Skin epidermis (tissue), 12 donors: ENCODE measurements around the gene OSBP2.
"Not testable (repeated sequence)": the region's sequence is repeated elsewhere in the genome, so short reads cannot be mapped to it uniquely, and the experiment has no call there.

ENCODE experiments used
- H3K27ac ChIP-seq, 21 experiments: fragments of 200-600 bp; sonication (generic) in 11 of 21; one replicate each; pipeline ENCODE4 v1.5.0; 2020; ENCODE audit warnings: mild to moderate bottlenecking in 3 of 21, inconsistent platforms in 2 of 21, moderate library complexity in 2 of 21
- H3K4me3 ChIP-seq, 7 experiments: fragments of 200-600 bp; sonication (generic) in 2 of 7; one replicate each; pipeline ENCODE4 v1.5.0; 2020; ENCODE audit warnings: inconsistent platforms in 2 of 7, mild to moderate bottlenecking in 2 of 7, moderate library complexity in 1 of 7

The OSBP2 gene

GRCh38 chr22:30752771-30753170 lies 58.1 kb downstream of the OSBP2 start:
- Histone ChIP-seq H3K27ac (no peak overlapping the region), H3K4me3 (no peak overlapping the region)

GRCh38 chr22:30753701-30754100 lies 59.0 kb downstream of the OSBP2 start:
- no peak overlapping the region for H3K4me3 ChIP-seq
- H3K27ac ChIP-seq: no peak overlapping the region

GRCh38 chr22:30754521-30754920 lies 59.8 kb downstream of the OSBP2 start:
- H3K4me3 ChIP-seq: no peak overlapping the region
- peak overlapping the region in 3 of 21 experiments; percentile 46 to 58 (median 49) for H3K27ac ChIP-seq

DNA sequence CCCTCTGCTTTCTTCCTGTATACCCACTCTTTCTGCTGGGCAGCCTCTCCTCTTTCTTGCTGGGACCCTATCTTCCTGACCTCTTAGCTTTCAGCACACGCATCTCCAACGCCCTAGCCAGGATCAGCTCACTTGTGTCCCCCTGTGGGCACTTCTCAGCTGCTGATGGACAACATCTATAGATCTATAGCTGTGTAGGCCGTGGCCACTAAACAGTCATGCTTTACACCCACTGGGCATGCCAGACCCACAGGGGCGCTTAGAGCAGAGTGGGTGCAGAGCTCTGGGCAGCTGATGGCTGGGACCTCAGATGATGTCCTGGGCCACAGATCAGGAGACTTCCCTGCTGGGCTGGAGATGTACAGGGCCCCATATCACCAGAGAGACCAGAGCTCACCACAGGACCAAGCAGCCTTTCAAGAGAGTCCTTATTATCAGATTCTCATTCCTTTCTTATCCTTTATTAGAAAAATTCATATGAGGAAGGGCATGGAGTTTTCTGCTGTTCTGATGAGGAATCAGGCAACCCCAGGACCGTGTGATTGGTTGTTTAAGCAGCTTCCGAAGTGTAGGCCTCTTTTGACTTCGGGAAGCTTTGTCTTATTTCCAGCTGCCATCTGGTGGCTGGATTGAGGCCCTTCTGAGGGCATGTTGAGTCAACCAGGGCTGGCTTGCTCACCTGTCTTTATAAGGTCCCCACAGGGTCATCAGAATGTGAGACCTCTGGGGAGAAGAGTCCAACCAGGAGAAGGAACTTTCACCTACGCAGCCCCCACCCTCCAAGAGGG lies 60.5 kb downstream of the OSBP2 start:
- Histone ChIP-seq H3K4me3 (no peak overlapping the region), H3K27ac (peak overlapping the region in 2 of 21 experiments; percentile 14 to 58)

DNA sequence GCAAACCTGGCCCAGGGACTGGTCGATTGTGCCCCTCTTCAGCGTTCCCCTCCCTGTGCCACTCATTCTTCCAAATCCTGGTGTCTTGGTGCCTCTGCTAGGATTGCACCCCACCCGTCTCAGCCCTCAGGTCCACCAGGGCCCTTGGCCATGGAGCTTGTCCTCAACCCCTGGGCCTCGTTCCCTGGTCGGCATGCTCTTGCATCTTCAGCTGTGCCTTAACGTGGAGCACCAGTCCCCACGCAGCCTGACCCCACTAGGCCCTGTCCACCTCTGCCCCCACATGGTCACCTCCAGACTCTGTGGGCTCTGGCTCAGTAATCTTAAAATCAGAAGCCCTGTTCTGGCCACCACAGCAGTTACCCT lies 61.1 kb downstream of the OSBP2 start:
- Histone ChIP-seq H3K27ac (no peak overlapping the region), H3K4me3 (no peak overlapping the region)

GRCh38 chr22:30763815-30764673 lies 69.4 kb downstream of the OSBP2 start:
- Histone ChIP-seq H3K4me3 (no peak overlapping the region), H3K27ac (no peak overlapping the region)

GRCh38 chr22:30767661-30768060 lies 73.0 kb downstream of the OSBP2 start:
- Histone ChIP-seq H3K4me3 (no peak overlapping the region), H3K27ac (no peak overlapping the region)

DNA sequence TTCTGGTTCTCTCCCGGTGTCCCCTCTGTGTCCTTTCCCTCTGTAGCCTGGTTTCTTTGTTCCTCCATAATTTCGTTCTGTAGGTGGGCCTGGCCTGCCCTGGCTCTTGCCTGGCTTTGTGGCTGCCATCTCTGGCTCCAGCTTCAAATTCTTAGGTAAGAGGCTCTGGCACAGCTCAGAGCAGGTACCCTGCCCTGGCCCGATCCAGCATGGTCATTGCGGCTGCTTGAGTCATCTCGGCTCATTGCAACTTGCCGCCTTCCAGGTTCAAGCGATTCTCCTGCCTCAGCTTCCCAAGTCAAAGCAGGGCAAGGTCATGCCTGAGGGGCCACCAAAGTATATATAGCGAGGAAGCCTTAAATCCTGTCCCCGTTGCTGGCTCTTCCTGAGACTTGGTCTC lies 76.0 kb downstream of the OSBP2 start:
- no peak overlapping the region for H3K4me3 ChIP-seq
- H3K27ac ChIP-seq: no peak overlapping the region

DNA sequence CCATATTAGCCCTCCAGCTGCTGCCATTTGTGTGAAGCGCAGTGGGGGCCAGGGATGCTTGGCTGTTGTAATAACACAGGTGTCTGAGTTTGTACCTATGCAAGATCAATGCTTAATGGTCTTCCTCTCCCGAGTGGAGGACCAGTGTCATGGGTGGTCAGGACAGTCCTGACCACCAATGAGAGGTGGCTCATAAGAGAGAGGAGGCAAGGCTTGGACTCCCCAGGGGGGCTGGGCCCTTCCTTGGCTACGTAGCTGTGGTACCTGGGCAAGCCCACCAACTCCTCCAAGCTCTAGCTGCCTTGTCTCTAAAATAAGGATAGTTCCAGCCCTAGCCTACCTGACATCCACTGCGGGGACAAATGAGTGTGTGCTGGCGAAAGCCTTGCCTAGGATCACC lies 79.2 kb downstream of the OSBP2 start:
- no peak overlapping the region for H3K27ac ChIP-seq
- no peak overlapping the region for H3K4me3 ChIP-seq

DNA sequence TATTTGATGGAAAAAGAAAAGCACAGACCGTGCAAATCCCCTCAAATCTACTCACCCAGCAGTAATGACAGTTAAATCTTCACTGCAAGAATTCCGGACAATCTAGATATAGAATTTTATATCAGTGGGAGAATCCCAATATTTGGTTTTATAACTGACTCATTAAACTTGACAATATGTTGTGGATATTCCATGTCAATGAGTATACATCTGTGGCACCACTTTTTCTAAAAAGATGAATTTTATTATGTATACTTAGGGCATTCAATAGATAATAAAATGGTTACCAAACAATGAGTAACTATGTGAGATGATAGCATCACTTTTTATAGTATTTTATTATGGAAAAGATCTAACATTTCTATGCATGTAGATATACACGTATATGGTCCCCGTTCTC lies 79.9 kb downstream of the OSBP2 start:
- Histone ChIP-seq H3K27ac (no peak overlapping the region), H3K4me3 (no peak overlapping the region)

DNA sequence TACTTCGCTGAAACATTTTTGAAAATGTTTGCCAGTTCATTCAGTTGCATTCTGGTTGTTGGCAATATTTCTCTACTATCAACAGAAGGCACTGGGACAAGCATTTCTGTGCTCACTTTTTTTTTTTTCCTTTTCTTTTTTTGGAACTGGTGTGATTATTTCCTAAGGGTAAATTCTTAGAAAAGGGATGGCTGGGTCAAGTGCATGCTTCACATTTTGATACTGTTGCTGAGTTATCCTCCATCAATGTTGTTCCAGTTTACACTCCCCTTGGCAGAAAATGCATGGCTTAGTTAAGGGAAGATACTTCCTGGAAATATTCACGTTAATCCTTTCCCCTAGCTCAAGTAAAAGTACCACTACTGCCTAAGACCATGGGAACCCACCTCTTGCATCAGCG lies 81.8 kb downstream of the OSBP2 start:
- Histone ChIP-seq H3K27ac (no peak overlapping the region), H3K4me3 (no peak overlapping the region)

GRCh38 chr22:30777146-30777545 lies 82.5 kb downstream of the OSBP2 start:
- not testable (repeated sequence) for H3K27ac ChIP-seq, H3K4me3 ChIP-seq

DNA sequence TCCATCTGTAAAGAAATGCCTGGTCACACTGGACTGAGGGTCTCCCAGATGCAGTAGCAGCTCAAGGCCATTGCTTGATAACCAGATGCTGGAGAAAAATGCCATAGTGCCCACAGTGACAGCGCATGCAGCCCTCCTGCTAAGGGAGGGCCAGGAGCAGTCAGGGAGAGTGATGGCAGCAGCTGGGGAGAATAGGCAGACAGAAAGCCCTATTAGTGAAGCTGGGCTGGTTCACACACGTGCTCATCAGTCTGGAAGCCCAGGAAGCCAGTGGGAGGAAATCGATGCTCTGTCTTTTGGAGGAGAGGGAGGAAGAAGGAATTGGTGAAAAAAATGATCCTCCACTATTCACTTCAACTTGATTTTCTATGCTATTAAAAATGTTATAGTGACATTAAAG lies 82.9 kb downstream of the OSBP2 start:
- Histone ChIP-seq H3K4me3 (no peak overlapping the region), H3K27ac (no peak overlapping the region)

- no peak overlapping the region for H3K27ac ChIP-seq
- no peak overlapping the region for H3K4me3 ChIP-seq
These were observed 83.6 kb downstream of the OSBP2 start for GRCh38 chr22:30778261-30778660.

- Histone ChIP-seq H3K27ac (no peak overlapping the region), H3K4me3 (no peak overlapping the region)
These were observed 85.4 kb downstream of the OSBP2 start for GRCh38 chr22:30780026-30780425.

- no peak overlapping the region for H3K27ac ChIP-seq
- H3K4me3 ChIP-seq: no peak overlapping the region
These were observed 86.7 kb downstream of the OSBP2 start for GRCh38 chr22:30781271-30781875.

DNA sequence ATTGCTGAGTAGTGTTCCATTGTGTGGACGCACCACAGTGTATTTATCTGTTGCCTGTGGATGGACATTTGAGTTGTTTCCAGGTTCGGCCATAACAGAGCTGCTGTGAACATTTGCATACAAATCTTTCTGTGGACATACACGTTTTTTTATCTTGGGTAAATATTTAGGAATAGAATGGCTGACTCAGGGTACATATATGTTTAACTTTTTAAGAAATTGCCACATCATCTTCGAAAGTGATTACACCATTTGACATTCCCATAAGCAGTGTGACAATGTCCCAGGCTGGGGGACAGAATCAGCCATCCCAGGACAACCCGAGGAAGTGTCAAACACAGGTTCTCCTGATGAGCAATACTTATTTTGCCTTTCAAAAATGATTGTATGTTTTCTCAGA lies 87.9 kb downstream of the OSBP2 start:
- no peak overlapping the region for H3K27ac ChIP-seq
- no peak overlapping the region for H3K4me3 ChIP-seq

DNA sequence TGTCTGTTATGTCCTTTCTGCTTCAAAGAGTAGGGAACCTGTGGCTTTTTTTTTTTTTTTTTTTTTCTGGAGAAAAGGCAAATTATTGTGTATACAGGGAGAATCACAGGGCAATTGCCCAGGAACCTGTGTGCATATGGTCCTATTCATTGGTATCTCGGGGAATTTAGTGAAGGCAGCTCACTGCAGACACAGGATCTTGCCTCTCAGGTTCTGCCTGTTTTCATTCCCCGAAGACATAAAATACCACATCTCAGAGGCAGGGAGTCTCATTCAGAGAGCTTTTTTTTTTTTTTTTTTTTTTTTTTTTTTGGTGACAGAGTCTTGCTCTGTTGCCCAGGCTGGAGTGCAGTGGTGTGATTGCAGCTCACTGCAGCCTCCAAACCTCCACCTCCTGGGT lies 88.3 kb downstream of the OSBP2 start:
- no peak overlapping the region for H3K27ac ChIP-seq
- H3K4me3 ChIP-seq: no peak overlapping the region

DNA sequence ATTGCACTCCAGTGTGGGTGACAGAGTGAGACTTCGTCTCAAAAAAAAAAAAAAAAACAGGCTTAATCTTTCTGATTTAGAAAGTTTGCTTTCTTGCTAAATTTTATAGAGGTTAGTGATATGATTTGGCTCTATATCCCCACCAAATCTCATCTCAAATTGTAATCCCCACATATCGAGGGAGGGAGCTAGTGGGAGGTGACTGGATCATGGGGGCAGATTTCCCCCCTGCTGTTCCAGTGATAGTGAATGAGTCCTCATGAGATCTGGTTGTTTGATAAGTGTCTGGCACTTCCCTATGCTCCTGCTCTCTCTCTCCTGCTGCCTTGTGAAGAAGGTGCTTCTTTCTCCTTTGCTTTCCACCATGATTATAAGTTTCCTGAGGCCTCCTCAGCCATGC lies 90.9 kb downstream of the OSBP2 start:
- Histone ChIP-seq H3K27ac (no peak overlapping the region), H3K4me3 (no peak overlapping the region)

GRCh38 chr22:30790366-30790765 lies 95.7 kb downstream of the OSBP2 start:
- no peak overlapping the region for H3K27ac ChIP-seq
- no peak overlapping the region for H3K4me3 ChIP-seq

GRCh38 chr22:30792456-30792855 lies 97.8 kb downstream of the OSBP2 start:
- Histone ChIP-seq H3K4me3 (no peak overlapping the region), H3K27ac (no peak overlapping the region)
